HEK293T (cell line): ENCODE measurements around the gene MC4R.

ENCODE experiments used
- CTCF ChIA-PET: fragments of 350-600 bp; formaldehyde crosslinking; extraction: SDS; loops from one replicate; lab custom pipeline; 2021; ENCODE audit warnings: antibody characterized with exemption, inconsistent platforms; lab: Yijun Ruan, JAX
- POLR2A ChIA-PET: fragments of 350-600 bp; formaldehyde crosslinking; extraction: SDS; loops from one replicate; lab custom pipeline; 2020; ENCODE audit warnings: antibody characterized with exemption, inconsistent platforms; lab: Yijun Ruan, JAX
- DNase-seq: peaks from one replicate; pipeline ENCODE4 v3.0.0; 2012; ENCODE audit warnings: mixed read lengths; ENCODE audit errors: extremely low spot score
- ARNT ChIP-seq: fragments of 450-650 bp; IDR thresholded peaks from 2 replicates; pipeline ENCODE4 v1.6.1; 2017; ENCODE audit warnings: mild to moderate bottlenecking
- BHLHE40 ChIP-seq: fragments of 450-650 bp; IDR thresholded peaks from 2 replicates; pipeline ENCODE4 v1.6.1; 2016; ENCODE audit warnings: mild to moderate bottlenecking, moderate library complexity, borderline replicate concordance
- CTBP1 ChIP-seq: fragments of 450-650 bp; IDR thresholded peaks from 2 replicates; pipeline ENCODE4 v1.6.1; 2016; ENCODE audit warnings: borderline replicate concordance
- ELF4 ChIP-seq: fragments of 450-650 bp; IDR thresholded peaks from 2 replicates; pipeline ENCODE4 v1.6.1; 2017; ENCODE audit warnings: antibody characterized with exemption
- FOXA1 ChIP-seq: fragments of 450-650 bp; IDR thresholded peaks from 2 replicates; pipeline ENCODE4 v1.6.1; 2016; ENCODE audit warnings: mild to moderate bottlenecking
- FOXK2 ChIP-seq: fragments of 450-650 bp; IDR thresholded peaks from 2 replicates; pipeline ENCODE4 v1.6.1; 2016; ENCODE audit warnings: mild to moderate bottlenecking
- FOXM1 ChIP-seq: fragments of 450-650 bp; IDR thresholded peaks from 2 replicates; pipeline ENCODE4 v1.6.1; 2017; ENCODE audit warnings: mild to moderate bottlenecking, borderline replicate concordance
- HDGF ChIP-seq: fragments of 450-650 bp; IDR thresholded peaks from 2 replicates; pipeline ENCODE4 v1.6.1; 2017; ENCODE audit warnings: antibody characterized with exemption, borderline replicate concordance
- L3MBTL2 ChIP-seq: fragments of 450-650 bp; conservative IDR thresholded peaks from 2 replicates; pipeline ENCODE4 v1.6.1; 2016; ENCODE audit warnings: mild to moderate bottlenecking
- LEF1 ChIP-seq: fragments of 450-650 bp; IDR thresholded peaks from 2 replicates; pipeline ENCODE4 v1.6.1; 2017; ENCODE audit warnings: mild to moderate bottlenecking, borderline replicate concordance
- NFRKB ChIP-seq: fragments of 450-650 bp; IDR thresholded peaks from 2 replicates; pipeline ENCODE4 v1.6.1; 2016; ENCODE audit warnings: mild to moderate bottlenecking, moderate library complexity
- PKNOX1 ChIP-seq: fragments of 450-650 bp; IDR thresholded peaks from 2 replicates; pipeline ENCODE4 v1.6.1; 2016
- SP1 ChIP-seq: fragments of 450-650 bp; IDR thresholded peaks from 2 replicates; pipeline ENCODE4 v1.6.1; 2017
- SUZ12 ChIP-seq: fragments of 450-650 bp; IDR thresholded peaks from 2 replicates; pipeline ENCODE4 v1.6.1; 2016; ENCODE audit warnings: mild to moderate bottlenecking
- TARDBP ChIP-seq: fragments of 450-650 bp; IDR thresholded peaks from 2 replicates; pipeline ENCODE4 v1.6.1; 2016
- ZNF384 ChIP-seq: fragments of 450-650 bp; IDR thresholded peaks from 2 replicates; pipeline ENCODE4 v1.6.1; 2016

MC4R gene

DNA sequence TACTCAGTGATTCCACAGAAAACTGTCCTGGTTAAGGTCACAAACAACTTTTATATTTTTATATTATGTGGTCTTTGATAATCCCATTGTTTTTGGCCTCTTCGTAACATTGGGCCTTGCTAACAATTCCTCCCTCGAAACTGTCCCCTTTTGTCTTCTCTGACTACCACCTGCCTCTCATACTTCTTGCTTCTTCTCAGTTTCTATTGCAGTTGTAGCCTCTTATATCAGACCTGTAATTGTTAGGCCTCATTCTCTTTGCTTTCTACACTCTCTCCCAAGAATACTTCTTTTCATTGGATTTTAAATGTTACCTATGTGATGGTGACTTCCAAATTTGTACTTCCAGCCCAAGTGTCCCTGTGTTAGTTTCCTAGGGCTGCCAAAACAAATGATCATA, 44.7 kb downstream of the MC4R start:
- POLR2A ChIA-PET, result no interaction called here
- DNase-seq, result no peak
- TF ChIP-seq ELF4 (no peak), LEF1 (no peak), SUZ12 (no peak), L3MBTL2 (no peak), ARNT (no peak), FOXA1 (no peak), PKNOX1 (no peak), HDGF (no peak), NFRKB (no peak), ZNF384 (no peak), FOXK2 (no peak), TARDBP (no peak), FOXM1 (no peak), CTBP1 (no peak), SP1 (no peak), BHLHE40 (no peak)
- CTCF ChIA-PET, result no interaction called here

DNA sequence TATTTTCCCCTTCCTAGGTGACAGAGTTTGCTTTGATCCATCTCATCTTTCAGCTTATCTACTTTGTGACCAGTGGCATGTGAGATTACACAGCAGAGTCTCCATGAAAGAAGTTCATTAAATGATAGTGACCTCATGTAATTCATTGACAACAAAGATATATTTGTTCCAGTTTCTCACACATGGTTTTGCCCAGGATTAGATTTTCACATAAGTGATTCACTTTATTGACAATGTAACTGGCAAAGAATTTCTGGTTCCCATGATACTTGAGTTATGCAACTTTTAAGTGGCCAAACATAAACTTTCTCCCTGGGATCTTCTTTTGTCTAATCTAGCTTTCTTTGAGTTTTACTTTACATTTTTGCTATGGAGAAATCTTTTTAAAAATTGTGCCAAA, 50.0 kb downstream of the MC4R start:
- no peak for TF ChIP-seq L3MBTL2
- no peak for TF ChIP-seq SP1
- no peak for TF ChIP-seq TARDBP
- no peak for TF ChIP-seq PKNOX1
- TF ChIP-seq FOXM1, result no peak
- no peak for DNase-seq
- ChIA-PET POLR2A (no interaction called here), CTCF (no interaction called here)
